ENCODE data around the gene KAZN.

The KAZN gene

DNA sequence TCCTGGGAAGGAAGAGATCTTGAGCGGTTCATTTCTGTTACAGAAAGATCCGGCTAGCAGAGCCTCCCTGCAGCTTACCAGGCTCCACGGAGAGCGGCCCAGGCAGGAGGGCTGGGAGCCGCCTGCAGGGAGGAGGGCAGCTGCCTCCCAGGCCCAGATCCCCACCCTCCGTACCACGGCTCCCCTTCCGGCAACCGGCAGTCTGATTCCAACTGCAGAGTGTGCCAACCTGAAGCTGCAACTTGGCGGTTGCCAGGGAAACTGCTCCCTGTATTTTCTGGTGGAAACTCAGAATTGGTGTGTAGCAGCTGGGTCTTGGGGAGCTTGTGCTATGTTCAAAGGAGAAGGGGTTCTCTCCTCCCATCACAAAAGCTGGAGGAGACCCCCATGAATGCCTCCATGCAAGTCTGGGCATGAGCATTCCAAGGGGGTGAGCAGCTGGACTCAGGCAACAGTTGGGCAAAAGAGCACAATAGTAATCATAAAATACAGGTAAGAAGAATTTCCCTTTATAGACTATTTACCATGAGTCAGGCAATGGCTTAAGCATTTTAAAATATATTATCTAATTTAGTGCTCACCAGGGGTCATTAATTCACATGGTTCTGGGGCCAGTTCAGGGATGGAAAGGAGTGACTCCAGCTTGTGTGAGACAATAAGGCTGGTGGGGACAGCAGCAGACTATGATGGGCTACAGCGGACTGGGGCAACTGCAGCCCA, 46.1 kb upstream of the KAZN start:
- TF ChIP-seq, protein P1, sequence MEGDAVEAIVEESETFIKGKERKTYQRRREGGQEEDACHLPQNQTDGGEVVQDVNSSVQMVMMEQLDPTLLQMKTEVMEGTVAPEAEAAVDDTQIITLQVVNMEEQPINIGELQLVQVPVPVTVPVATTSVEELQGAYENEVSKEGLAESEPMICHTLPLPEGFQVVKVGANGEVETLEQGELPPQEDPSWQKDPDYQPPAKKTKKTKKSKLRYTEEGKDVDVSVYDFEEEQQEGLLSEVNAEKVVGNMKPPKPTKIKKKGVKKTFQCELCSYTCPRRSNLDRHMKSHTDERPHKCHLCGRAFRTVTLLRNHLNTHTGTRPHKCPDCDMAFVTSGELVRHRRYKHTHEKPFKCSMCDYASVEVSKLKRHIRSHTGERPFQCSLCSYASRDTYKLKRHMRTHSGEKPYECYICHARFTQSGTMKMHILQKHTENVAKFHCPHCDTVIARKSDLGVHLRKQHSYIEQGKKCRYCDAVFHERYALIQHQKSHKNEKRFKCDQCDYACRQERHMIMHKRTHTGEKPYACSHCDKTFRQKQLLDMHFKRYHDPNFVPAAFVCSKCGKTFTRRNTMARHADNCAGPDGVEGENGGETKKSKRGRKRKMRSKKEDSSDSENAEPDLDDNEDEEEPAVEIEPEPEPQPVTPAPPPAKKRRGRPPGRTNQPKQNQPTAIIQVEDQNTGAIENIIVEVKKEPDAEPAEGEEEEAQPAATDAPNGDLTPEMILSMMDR (IDR thresholded peaks at IDR 0.05; ENCODE audit: low read length): no peak
- TF ChIP-seq EZH2 (IDR thresholded peaks at IDR 0.05; ENCODE audit: borderline replicate concordance, low read length): no peak
- no peaks in the 10 kb centered on the region for H3K79me2 ChIP-seq (ENCODE audit: insufficient read depth, low read length)
- H3K9me2 ChIP-seq (ENCODE audit: low read depth, low read length): no peaks in the 10 kb centered on the region
- H3K9me3 ChIP-seq (ENCODE audit: low read length): no peaks in the 10 kb centered on the region
- H3K27ac ChIP-seq (ENCODE audit: low read depth, low read length, poor library complexity, severe bottlenecking): no peak overlapping the region
- H3K4me2 ChIP-seq (ENCODE audit: low read length): no peak overlapping the region
- H3K36me3 ChIP-seq (ENCODE audit: insufficient read depth, low read length): no peaks in the 10 kb centered on the region
- H4K20me1 ChIP-seq (ENCODE audit: insufficient read depth, low read length): no peaks in the 10 kb centered on the region
- no peaks in the 10 kb centered on the region; the same call in 1 of the 2 replicates for H3K27me3 ChIP-seq (ENCODE audit: insufficient read depth, low read length)
- no peak overlapping the region for H2AFZ ChIP-seq (ENCODE audit: low read length)
- no peak overlapping the region for H3K9ac ChIP-seq (ENCODE audit: low read length)
- no peak overlapping the region for H3K4me3 ChIP-seq (ENCODE audit: low read depth, low read length, poor library complexity, severe bottlenecking)
- no peaks in the 10 kb centered on the region for H3F3A ChIP-seq (ENCODE audit: insufficient read depth, low read length)
- H3K4me1 ChIP-seq (ENCODE audit: insufficient read depth, low read length, severe bottlenecking): no peaks in the 10 kb centered on the region

DNA sequence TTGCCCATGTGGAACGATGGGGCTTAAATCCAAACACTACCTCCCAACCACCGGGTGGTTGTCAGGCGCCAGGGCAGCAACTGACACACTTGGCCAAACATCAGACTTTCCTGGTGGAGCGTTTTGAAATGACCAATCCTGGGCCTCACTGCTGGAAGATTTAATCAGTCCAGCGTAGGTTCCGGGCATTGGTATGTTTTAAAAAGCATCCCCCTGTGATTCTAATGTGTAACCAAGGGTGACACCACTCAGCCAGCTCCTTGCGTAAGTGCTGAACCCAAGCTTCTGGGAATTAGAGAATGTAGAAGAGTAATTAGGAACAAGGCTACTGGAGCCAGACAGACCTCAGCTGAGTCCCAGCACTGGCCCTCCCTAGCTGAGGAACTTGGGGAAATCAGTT, 44.8 kb upstream of the KAZN start:
- no peak for TF ChIP-seq EZH2 (IDR thresholded peaks at IDR 0.05; ENCODE audit: borderline replicate concordance, low read length)
- TF ChIP-seq, protein P1 (IDR thresholded peaks at IDR 0.05; ENCODE audit: low read length): no peak
- H3K9ac ChIP-seq (ENCODE audit: low read length): no peak overlapping the region
- no peaks in the 10 kb centered on the region for H3K79me2 ChIP-seq (ENCODE audit: insufficient read depth, low read length)
- H3K27ac ChIP-seq (ENCODE audit: low read depth, low read length, poor library complexity, severe bottlenecking): no peak overlapping the region
- H3K4me3 ChIP-seq (ENCODE audit: low read depth, low read length, poor library complexity, severe bottlenecking): no peak overlapping the region
- no peaks in the 10 kb centered on the region for H3K9me3 ChIP-seq (ENCODE audit: low read length)
- no peaks in the 10 kb centered on the region for H3F3A ChIP-seq (ENCODE audit: insufficient read depth, low read length)
- no peak overlapping the region for H2AFZ ChIP-seq (ENCODE audit: low read length)
- H3K9me2 ChIP-seq (ENCODE audit: low read depth, low read length): no peaks in the 10 kb centered on the region
- H3K27me3 ChIP-seq (ENCODE audit: insufficient read depth, low read length): no peaks in the 10 kb centered on the region; the same call in 1 of the 2 replicates
- no peaks in the 10 kb centered on the region for H4K20me1 ChIP-seq (ENCODE audit: insufficient read depth, low read length)
- no peaks in the 10 kb centered on the region for H3K4me1 ChIP-seq (ENCODE audit: insufficient read depth, low read length, severe bottlenecking)
- no peak overlapping the region for H3K4me2 ChIP-seq (ENCODE audit: low read length)
- no peaks in the 10 kb centered on the region for H3K36me3 ChIP-seq (ENCODE audit: insufficient read depth, low read length)

DNA sequence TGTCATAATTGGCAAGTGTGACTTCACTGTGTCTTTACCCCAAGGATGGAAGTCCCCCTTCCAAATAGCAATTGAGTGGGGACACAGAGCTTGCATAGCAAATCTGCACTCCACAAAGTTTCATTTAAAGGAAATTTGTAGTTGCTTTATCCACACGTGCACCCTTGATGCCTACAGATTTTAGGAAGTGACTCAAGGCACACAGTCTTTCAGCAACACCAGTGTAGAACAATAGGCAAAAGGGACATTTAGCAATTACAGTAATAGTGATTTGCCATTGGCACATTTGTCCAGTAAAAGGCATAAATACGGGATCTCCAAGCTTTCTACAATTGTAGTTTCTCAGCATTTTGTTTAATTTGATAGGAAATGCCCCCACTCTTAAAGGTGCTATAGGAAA, 43.4 kb upstream of the KAZN start:
- H3K9me3 ChIP-seq (ENCODE audit: low read length): no peaks in the 10 kb centered on the region
- H3K27me3 ChIP-seq (ENCODE audit: insufficient read depth, low read length): no peaks in the 10 kb centered on the region; the same call in 1 of the 2 replicates
- no peaks in the 10 kb centered on the region for H3K79me2 ChIP-seq (ENCODE audit: insufficient read depth, low read length)
- no peak overlapping the region for H2AFZ ChIP-seq (ENCODE audit: low read length)
- H3K27ac ChIP-seq (ENCODE audit: low read depth, low read length, poor library complexity, severe bottlenecking): no peak overlapping the region
- TF ChIP-seq, protein P1 (IDR thresholded peaks at IDR 0.05; ENCODE audit: low read length): no peak
- TF ChIP-seq EZH2 (IDR thresholded peaks at IDR 0.05; ENCODE audit: borderline replicate concordance, low read length): no peak
- no peaks in the 10 kb centered on the region for H3K36me3 ChIP-seq (ENCODE audit: insufficient read depth, low read length)
- H3F3A ChIP-seq (ENCODE audit: insufficient read depth, low read length): no peaks in the 10 kb centered on the region
- no peak overlapping the region for H3K4me3 ChIP-seq (ENCODE audit: low read depth, low read length, poor library complexity, severe bottlenecking)
- H3K9me2 ChIP-seq (ENCODE audit: low read depth, low read length): no peaks in the 10 kb centered on the region
- H3K9ac ChIP-seq (ENCODE audit: low read length): no peak overlapping the region
- no peak overlapping the region for H3K4me2 ChIP-seq (ENCODE audit: low read length)
- H4K20me1 ChIP-seq (ENCODE audit: insufficient read depth, low read length): no peaks in the 10 kb centered on the region
- no peaks in the 10 kb centered on the region for H3K4me1 ChIP-seq (ENCODE audit: insufficient read depth, low read length, severe bottlenecking)
